ENCODE results near the gene PHIP.

Gene PHIP

GRCh38 chr6:78995946-78996345 is 82.1 kb downstream of the PHIP start:
- TF ChIP-seq PRDM10 (tag by site-specific recombination; IDR thresholded peaks at IDR 0.05) (no peak), KLF1 (tag by site-specific recombination; IDR thresholded peaks at IDR 0.05) (no peak), ZBTB49 (tag by site-specific recombination; IDR thresholded peaks at IDR 0.05; ENCODE audit: low read depth) (no peak), KLF9 (tag by site-specific recombination; IDR thresholded peaks at IDR 0.05; ENCODE audit: low read depth) (no peak), ZXDB (tag by site-specific recombination; IDR thresholded peaks at IDR 0.05) (no peak), ZNF416 (tag by site-specific recombination; IDR thresholded peaks at IDR 0.05) (no peak), ZNF175 (tag by site-specific recombination; IDR thresholded peaks at IDR 0.05) (no peak), OSR2 (tag by site-specific recombination; IDR thresholded peaks at IDR 0.05) (no peak), ZNF792 (tag by site-specific recombination; IDR thresholded peaks at IDR 0.05) (no peak), ZSCAN30 (tag by site-specific recombination; IDR thresholded peaks at IDR 0.05) (no peak), ZNF24 (tag by site-specific recombination; IDR thresholded peaks at IDR 0.05) (no peak), ZNF791 (tag by site-specific recombination; IDR thresholded peaks at IDR 0.05) (no peak)
- TF ChIP-seq, protein P1, sequence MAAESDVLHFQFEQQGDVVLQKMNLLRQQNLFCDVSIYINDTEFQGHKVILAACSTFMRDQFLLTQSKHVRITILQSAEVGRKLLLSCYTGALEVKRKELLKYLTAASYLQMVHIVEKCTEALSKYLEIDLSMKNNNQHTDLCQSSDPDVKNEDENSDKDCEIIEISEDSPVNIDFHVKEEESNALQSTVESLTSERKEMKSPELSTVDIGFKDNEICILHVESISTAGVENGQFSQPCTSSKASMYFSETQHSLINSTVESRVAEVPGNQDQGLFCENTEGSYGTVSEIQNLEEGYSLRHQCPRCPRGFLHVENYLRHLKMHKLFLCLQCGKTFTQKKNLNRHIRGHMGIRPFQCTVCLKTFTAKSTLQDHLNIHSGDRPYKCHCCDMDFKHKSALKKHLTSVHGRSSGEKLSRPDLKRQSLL (tag by site-specific recombination; IDR thresholded peaks at IDR 0.05): no peak
- POLR2A ChIA-PET: no interaction called here
- H3K36me3 ChIP-seq (ENCODE audit: control insufficient read depth in 2 of 2, insufficient read depth in 1 of 2, low read length in 2 of 2): peaks cover 29 to 89% of the 10 kb centered on the region in 2 experiments; a peak in 2 of 3 replicates
- CTCF ChIA-PET: no interaction called here
- no peaks in the 10 kb centered on the region for H3K4me1 ChIP-seq (ENCODE audit: control insufficient read depth, insufficient read depth, low read length)
- no peak overlapping the region for H3K4me3 ChIP-seq (ENCODE audit: low read depth, low read length)
- H3K27ac ChIP-seq (ENCODE audit: extremely low read depth, low read depth, low read length): no peak overlapping the region
- H3K9me3 ChIP-seq (ENCODE audit: control insufficient read depth, insufficient read depth, low read depth, low read length): no peaks in the 10 kb centered on the region

- POLR2A ChIA-PET: no interaction called here
- CTCF ChIA-PET: no interaction called here
- H3K4me3 ChIP-seq (ENCODE audit: low read depth, low read length): no peak overlapping the region
- H3K9me3 ChIP-seq (ENCODE audit: control insufficient read depth, insufficient read depth, low read depth, low read length): no peaks in the 10 kb centered on the region
- H3K27ac ChIP-seq (ENCODE audit: extremely low read depth, low read depth, low read length): no peak overlapping the region
- no peaks in the 10 kb centered on the region for H3K4me1 ChIP-seq (ENCODE audit: control insufficient read depth, insufficient read depth, low read length)
- peaks cover 34 to 89% of the 10 kb centered on the region in 2 experiments; a peak in 2 of 3 replicates for H3K36me3 ChIP-seq (ENCODE audit: control insufficient read depth in 2 of 2, insufficient read depth in 1 of 2, low read length in 2 of 2)
- TF ChIP-seq, protein P2, sequence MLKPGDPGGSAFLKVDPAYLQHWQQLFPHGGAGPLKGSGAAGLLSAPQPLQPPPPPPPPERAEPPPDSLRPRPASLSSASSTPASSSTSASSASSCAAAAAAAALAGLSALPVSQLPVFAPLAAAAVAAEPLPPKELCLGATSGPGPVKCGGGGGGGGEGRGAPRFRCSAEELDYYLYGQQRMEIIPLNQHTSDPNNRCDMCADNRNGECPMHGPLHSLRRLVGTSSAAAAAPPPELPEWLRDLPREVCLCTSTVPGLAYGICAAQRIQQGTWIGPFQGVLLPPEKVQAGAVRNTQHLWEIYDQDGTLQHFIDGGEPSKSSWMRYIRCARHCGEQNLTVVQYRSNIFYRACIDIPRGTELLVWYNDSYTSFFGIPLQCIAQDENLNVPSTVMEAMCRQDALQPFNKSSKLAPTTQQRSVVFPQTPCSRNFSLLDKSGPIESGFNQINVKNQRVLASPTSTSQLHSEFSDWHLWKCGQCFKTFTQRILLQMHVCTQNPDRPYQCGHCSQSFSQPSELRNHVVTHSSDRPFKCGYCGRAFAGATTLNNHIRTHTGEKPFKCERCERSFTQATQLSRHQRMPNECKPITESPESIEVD (tag by site-specific recombination; IDR thresholded peaks at IDR 0.05): no peak
- TF ChIP-seq ZNF610 (tag by site-specific recombination; IDR thresholded peaks at IDR 0.05; ENCODE audit: borderline replicate concordance): no peak
- TF ChIP-seq ZFP37 (tag by site-specific recombination; IDR thresholded peaks at IDR 0.05): no peak
- TF ChIP-seq OSR2 (tag by site-specific recombination; IDR thresholded peaks at IDR 0.05): no peak
- no peak for TF ChIP-seq ZFP3 (tag by site-specific recombination; IDR thresholded peaks at IDR 0.05; ENCODE audit: low read depth)
- no peak for TF ChIP-seq KLF10 (tag by site-specific recombination; IDR thresholded peaks at IDR 0.05)
- TF ChIP-seq ZNF23 (tag by site-specific recombination; IDR thresholded peaks at IDR 0.05; ENCODE audit: borderline replicate concordance): no peak
- TF ChIP-seq ZBTB8A (tag by site-specific recombination; IDR thresholded peaks at IDR 0.05): no peak
- no peak for TF ChIP-seq ZNF121 (tag by site-specific recombination; IDR thresholded peaks at IDR 0.05)
- TF ChIP-seq ZNF549 (tag by site-specific recombination; IDR thresholded peaks at IDR 0.05): no peak
- TF ChIP-seq ZNF391 (tag by site-specific recombination; IDR thresholded peaks at IDR 0.05; ENCODE audit: borderline replicate concordance, low read depth): no peak
- no peak for TF ChIP-seq ZNF138 (tag by site-specific recombination; IDR thresholded peaks at IDR 0.05; ENCODE audit: borderline replicate concordance)
- no peak for TF ChIP-seq ZNF670 (tag by site-specific recombination; IDR thresholded peaks at IDR 0.05; ENCODE audit: low read depth)
- no peak for TF ChIP-seq HOXA7 (CRISPR knock-in tag; IDR thresholded peaks at IDR 0.05; ENCODE audit: borderline replicate concordance)
- TF ChIP-seq ZNF585B (tag by site-specific recombination; IDR thresholded peaks at IDR 0.05): no peak
- TF ChIP-seq ZNF830 (tag by site-specific recombination; IDR thresholded peaks at IDR 0.05; ENCODE audit: low read depth): no peak
- TF ChIP-seq ZBTB7A (tag by site-specific recombination; IDR thresholded peaks at IDR 0.05; ENCODE audit: low read depth): no peak
Measured at GRCh38 chr6:78995346-78995745, 82.7 kb downstream of the PHIP start.

All from HEK293 (cell line).